Measurements from ENCODE around the gene C3orf18.

Gene C3orf18

GRCh38 chr3:50557106-50557505 is 10.4 kb downstream of the C3orf18 start:
- no peak for TF ChIP-seq POLR2A (IDR thresholded peaks at IDR 0.05; ENCODE audit: extremely low read depth, insufficient read length)
- no peak overlapping the region for H3K4me3 ChIP-seq (ENCODE audit: low read depth, low read length)
- no peak for DNase-seq (ENCODE audit: low read depth)

DNA sequence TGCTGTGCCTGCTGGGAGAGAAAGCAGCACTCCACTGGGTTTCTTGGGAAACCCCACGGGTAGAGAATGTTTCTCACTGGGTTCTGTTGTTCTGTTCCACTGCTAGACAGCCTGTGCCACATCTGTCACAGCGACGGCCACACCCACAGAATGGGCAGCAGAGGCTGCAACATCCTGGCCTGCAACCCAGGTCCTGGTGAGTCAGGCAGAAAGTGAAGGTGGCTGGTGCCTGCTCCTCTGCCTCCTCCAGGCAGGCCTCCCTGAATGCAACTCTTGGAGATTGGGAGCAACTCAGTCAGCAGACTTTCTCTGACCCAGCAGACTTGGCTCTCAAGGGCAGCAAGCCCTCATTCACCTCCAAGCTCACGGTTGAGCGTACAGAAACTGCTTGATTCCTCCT is 13.0 kb downstream of the C3orf18 start:
- DNase-seq (ENCODE audit: low read depth): no peak

DNA sequence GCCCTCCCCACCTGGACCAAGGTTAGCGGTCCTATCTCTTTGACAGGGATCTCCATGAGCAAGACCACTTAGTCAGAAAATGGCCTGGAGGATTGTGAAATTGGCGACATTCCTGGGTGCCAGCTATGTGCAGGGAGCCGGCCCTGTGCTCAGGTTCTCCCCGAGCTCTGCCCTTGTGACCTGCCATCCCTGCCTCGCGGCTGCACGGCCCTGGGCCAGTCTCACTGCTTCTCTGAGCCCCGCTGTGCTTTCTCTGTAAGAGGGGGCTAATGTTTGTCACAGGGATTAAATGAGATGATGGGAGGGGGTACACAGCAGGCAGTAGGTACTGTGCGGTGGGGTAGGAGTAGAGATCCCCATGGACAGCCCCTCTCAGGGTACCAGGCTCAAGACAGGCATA is 14.9 kb downstream of the C3orf18 start:
- TF ChIP-seq POLR2A (IDR thresholded peaks at IDR 0.05; ENCODE audit: extremely low read depth, insufficient read length) (no peak), MYC (IDR thresholded peaks at IDR 0.05; ENCODE audit: low read depth, low read length) (no peak), CTCF (IDR thresholded peaks at IDR 0.05; ENCODE audit: low read depth, low read length) (no peak), MAX (IDR thresholded peaks at IDR 0.05; ENCODE audit: low read depth, low read length) (no peak)
- H3K4me3 ChIP-seq (ENCODE audit: low read depth, low read length): no peak overlapping the region
- DNase-seq (ENCODE audit: low read depth): no peak

More for the DNA sequence above, 13.0 kb downstream of the C3orf18 start:
- no peak overlapping the region for H3K4me3 ChIP-seq (ENCODE audit: low read depth, low read length)
- TF ChIP-seq MYC (IDR thresholded peaks at IDR 0.05; ENCODE audit: low read depth, low read length) (no peak), MAX (IDR thresholded peaks at IDR 0.05; ENCODE audit: low read depth, low read length) (no peak), POLR2A (IDR thresholded peaks at IDR 0.05; ENCODE audit: extremely low read depth, insufficient read length) (no peak), CTCF (IDR thresholded peaks at IDR 0.05; ENCODE audit: low read depth, low read length) (no peak)

GRCh38 chr3:50551681-50552435 is 15.7 kb downstream of the C3orf18 start:
- DNase-seq (ENCODE audit: low read depth): no peak
- H3K4me3 ChIP-seq (ENCODE audit: low read depth, low read length): no peak overlapping the region
- TF ChIP-seq CTCF (IDR thresholded peaks at IDR 0.05; ENCODE audit: low read depth, low read length) (no peak), MYC (IDR thresholded peaks at IDR 0.05; ENCODE audit: low read depth, low read length) (no peak), MAX (IDR thresholded peaks at IDR 0.05; ENCODE audit: low read depth, low read length) (no peak), POLR2A (IDR thresholded peaks at IDR 0.05; ENCODE audit: extremely low read depth, insufficient read length) (no peak)

GRCh38 chr3:50551054-50551659 is 16.4 kb downstream of the C3orf18 start:
- no peak for DNase-seq (ENCODE audit: low read depth)
- no peak for TF ChIP-seq MAX (IDR thresholded peaks at IDR 0.05; ENCODE audit: low read depth, low read length)
- no peak for TF ChIP-seq MYC (IDR thresholded peaks at IDR 0.05; ENCODE audit: low read depth, low read length)
- TF ChIP-seq CTCF (IDR thresholded peaks at IDR 0.05; ENCODE audit: low read depth, low read length): no peak
- no peak for TF ChIP-seq POLR2A (IDR thresholded peaks at IDR 0.05; ENCODE audit: extremely low read depth, insufficient read length)
- no peak overlapping the region for H3K4me3 ChIP-seq (ENCODE audit: low read depth, low read length)

GRCh38 chr3:50550079-50550736 is 17.3 kb downstream of the C3orf18 start:
- H3K4me3 ChIP-seq (ENCODE audit: low read depth, low read length): no peak overlapping the region
- no peak for TF ChIP-seq MAX (IDR thresholded peaks at IDR 0.05; ENCODE audit: low read depth, low read length)
- peak; percentile 73 for TF ChIP-seq CTCF (IDR thresholded peaks at IDR 0.05; ENCODE audit: low read depth, low read length)
- DNase-seq (ENCODE audit: low read depth): peak; percentile 59

Measured in NB4 (cell line).